Endothelial cell of hepatic sinusoid (primary cell): ENCODE measurements around the gene MGMT.

ENCODE experiments used
- in situ Hi-C: cut with HindIII; loops from 2 replicates; pipeline ENCODE4 v1.10.0; 2017; ENCODE audit warnings: low sequenced_read_pairs

Gene MGMT

DNA sequence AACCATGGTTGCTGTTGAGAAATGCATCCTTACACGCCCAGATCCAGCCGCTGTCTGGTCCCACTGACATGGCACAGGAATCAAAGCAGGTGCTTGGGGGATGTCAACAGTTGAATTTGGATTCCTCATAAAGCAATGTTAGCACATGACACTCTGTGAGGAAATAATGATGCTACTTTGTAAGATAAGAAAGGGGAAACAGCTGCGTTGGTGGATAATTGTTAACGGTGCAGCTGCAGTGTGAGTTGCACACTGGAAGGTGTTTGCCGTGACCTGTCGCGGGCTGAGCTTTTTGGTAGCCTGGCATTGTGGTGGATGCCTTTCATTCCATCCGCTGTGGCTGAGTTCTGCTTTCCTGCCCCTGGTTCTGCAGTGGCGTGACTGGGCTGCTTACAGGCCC, 113.9 kb downstream of the MGMT start:
- in situ Hi-C loops = no loop called here

DNA sequence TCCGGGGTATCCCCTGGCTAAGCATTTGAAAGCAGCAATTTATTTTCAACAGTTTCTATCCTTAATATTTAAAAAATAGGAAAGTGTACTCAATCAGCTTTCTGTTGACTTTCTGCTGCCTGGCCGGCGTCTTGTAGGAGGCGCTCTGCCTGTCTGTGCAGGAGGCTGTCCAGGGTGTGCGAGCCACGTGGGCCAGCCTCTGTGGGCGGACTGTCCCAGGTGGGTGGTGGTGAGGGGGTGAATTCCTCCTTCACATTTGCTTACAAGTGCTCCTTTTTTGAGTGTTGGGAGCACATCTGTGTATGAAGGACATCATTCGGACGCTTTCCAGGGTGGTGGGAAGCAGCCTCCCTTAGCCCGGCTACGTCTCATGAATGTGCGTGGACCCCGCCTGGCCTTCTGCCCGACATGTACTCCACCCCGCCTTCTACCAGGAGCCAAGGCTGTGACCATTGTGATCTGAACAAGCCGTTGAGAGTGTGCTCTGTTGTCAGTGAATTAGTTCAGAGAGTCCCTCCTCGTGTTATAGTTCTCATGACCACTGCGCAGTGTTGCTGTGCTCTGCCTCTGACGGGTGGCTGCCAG, 114.9 kb downstream of the MGMT start:
- in situ Hi-C loops = no loop called here

DNA sequence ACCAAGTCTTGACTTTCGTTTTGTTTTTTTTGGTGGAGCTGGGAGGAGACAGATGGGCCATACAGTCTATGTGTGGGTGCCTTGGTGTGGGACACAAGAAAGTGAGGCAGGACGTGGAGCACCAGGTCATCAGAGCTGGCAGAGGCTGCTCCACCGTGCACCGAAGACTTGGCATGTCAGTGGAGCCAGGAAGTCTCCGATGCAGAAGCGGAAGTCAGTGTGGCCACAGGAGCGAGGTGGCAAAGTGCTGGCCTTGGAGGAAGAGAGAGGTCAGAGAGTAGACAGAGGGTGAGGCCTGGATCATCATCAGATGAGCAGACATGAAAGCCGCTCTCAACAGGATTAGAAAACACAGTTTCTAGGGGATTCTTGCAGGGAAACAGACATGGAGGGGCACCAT, 116.8 kb downstream of the MGMT start:
- in situ Hi-C loops = no loop called here

GRCh38 chr10:129586898-129587443, 119.9 kb downstream of the MGMT start:
- in situ Hi-C loops = no loop called here

GRCh38 chr10:129589546-129589945, 122.5 kb downstream of the MGMT start:
- in situ Hi-C loops = no loop called here

- in situ Hi-C loops = no loop called here
These were observed 126.9 kb downstream of the MGMT start for GRCh38 chr10:129593953-129594352.

DNA sequence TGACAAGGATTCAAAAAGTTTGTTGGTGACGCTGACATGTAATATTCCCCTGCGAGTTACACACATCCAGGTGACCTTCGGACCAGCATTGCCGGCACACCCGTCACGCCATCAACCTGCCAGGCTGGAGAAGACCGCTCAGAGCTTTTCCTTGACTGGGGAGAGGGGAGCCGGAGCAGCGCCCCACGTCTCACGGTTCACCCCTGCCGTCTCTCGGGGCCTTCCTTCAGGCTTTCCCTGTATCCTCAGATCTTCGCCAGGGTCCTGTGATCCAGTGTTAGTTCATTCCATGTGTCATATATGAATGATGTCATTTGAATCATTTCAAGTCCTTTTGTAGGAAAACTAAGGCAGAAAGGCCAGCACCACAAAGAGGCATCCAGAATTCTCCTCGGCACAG, 127.8 kb downstream of the MGMT start:
- in situ Hi-C loops = no loop called here

- in situ Hi-C loops = no loop called here
These were observed 131.4 kb downstream of the MGMT start for GRCh38 chr10:129598413-129598812.

- in situ Hi-C loops = no loop called here
These were observed 132.1 kb downstream of the MGMT start for GRCh38 chr10:129599160-129599559.

DNA sequence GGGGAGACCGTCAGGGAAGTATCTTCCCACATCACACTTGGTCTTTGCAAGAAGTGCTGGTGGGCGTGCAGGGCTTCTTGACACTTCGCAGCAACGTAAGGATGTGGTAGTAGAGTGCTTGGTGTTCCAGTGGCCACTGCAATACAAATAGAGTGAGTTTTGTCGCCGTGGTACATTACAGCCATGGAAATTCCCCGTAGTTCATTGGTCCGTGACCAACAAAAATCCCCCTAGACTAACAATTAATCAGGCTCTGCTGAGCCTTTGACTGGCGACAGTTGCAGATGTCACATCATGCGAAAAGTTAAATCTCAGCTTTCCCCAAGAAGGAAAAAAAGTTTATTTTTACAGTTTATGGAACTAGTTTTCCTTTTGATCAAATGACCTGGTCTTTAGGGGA, 134.7 kb downstream of the MGMT start:
- in situ Hi-C loops = no loop called here

DNA sequence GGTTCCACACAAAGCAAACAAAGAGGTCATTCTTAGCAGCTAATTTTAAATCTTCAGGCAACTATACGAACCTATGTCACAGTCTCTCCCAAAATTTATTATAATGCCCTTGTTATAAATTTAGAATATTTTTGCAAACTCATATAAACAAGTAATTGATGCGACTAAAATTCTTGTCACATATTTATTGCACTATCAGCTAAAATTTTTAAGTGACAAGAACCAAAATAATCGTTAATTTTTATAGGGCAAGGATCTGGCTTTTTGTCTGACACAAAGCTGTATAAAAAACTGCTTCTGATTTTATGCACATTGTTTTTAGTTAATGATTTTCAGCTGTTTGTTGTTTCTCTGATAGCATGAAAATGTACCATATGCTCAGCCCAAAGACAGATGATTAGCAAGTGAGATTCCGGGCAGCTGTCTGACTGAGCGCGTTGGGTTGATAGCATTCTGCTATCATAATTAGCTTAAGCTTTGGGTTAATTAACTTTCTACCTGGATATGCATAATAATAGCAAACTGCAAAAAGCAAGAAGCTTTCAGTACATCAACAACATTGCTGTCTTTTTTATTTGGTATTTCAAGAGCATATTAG, 136.0 kb downstream of the MGMT start:
- in situ Hi-C loops = no loop called here

DNA sequence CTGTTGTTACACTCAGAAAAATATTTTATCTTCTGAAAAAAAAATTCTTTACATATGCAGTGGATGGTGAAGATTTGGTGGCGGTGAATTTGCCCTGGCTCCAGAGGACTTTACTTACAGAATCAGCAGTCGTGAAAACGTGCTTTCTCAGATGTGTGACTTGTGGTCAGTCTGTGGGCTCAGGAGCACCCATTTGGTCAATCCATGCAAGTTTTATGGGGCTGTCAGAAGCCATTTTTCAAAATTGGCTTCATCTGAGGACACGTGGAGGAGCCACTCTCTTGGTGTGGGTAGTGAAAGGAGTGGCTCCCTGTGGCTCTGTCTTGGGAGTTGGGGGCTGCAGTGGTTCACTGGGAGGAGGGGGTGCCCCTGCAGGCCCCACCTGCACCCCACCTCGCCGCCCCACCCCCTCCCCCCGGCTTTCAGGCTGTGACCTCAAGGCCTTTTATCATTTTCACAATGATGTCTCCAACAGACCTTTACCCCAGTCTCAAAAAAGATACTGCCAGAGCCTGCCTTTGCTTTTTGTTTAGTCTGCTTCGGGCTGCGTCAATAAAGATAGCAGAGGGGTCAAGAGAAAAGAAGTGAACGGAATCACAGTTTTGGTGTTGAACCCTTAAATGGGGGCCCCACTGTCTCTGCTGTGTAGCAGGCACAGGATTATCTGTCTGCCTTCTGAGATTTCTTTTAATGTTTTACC, 137.4 kb downstream of the MGMT start:
- in situ Hi-C loops = no loop called here

- in situ Hi-C loops = no loop called here
These were observed 138.4 kb downstream of the MGMT start for GRCh38 chr10:129605266-129605985.

DNA sequence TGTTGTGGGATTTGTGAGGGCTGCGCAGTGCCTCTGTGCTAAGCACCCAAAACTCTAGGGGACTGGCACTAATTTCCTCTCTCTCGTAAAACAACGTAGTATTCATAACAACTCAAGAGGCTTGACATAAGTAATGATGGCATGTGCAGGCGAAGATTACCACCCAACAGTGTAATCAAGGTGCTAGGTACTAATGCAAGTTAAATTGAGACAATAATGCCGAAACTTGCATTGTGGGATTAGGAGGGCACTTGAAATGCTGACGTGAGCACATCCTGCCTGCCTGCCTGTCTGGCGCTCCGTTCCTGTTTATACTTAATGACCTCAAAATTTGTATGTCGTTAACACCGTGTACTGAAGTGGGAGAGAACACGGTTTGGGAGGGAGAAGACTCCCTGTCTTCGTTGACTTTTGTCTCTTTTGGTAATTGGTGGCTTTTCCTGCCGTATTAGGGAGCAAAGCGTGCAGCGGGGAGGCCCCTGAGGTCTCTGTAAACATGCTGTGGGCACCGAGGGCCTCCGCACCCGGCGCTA, 139.0 kb downstream of the MGMT start:
- in situ Hi-C loops = no loop called here

DNA sequence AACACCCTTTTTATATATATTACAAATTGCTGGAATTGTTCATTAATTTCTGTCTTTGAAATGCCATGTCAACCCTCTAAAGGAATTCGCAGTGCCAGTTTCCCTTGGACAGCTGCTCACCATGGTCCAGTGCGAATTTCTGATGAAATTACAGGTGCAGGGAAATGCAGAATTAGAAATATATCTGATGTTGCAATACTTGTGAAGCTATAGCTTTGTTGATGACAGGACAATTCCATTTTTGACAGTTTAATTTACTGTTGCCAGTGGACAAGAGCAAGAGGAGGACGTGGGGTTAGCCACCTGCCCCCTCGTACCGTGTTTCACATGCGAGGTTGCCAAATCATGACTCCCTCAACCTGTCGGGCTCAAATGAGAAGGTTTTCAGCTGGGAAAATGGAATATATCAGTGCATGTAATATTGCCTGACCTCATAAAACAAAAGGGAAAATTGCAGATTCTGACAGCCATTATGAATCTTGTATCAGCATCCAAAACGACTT, 140.6 kb downstream of the MGMT start:
- in situ Hi-C loops = no loop called here

GRCh38 chr10:129608653-129609052, 141.6 kb downstream of the MGMT start:
- in situ Hi-C loops = no loop called here

- in situ Hi-C loops = no loop called here
These were observed 142.5 kb downstream of the MGMT start for GRCh38 chr10:129609551-129609950.

DNA sequence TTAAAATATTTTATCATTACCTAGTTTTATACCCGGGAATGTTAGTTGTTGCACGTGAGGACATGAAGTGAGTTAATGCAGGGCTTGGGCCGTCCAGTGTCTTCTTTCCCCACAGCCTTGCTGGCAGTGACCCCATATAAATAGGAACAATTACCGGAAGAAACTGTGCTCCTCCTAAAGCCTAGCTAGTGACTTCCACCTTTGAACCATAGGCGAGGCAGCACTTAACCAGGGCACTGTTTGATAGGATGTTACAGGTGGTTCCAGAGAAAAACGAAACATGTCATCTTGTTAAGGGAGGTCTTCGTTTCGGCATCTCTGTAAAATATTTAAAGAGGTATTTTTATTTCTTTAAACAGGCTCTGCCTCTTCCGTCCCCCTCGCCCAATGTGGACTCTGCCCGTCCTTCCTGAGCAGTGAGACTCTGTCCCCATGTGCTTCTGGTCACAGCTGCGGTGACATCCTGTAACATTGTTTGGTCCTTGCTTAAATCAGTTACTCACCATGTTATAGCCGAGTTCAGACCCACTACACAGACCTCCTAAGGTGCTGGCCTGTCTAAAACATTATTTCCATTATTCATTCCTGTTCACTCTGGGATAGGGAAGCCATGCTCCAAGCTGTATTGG, 145.6 kb downstream of the MGMT start:
- in situ Hi-C loops = no loop called here

DNA sequence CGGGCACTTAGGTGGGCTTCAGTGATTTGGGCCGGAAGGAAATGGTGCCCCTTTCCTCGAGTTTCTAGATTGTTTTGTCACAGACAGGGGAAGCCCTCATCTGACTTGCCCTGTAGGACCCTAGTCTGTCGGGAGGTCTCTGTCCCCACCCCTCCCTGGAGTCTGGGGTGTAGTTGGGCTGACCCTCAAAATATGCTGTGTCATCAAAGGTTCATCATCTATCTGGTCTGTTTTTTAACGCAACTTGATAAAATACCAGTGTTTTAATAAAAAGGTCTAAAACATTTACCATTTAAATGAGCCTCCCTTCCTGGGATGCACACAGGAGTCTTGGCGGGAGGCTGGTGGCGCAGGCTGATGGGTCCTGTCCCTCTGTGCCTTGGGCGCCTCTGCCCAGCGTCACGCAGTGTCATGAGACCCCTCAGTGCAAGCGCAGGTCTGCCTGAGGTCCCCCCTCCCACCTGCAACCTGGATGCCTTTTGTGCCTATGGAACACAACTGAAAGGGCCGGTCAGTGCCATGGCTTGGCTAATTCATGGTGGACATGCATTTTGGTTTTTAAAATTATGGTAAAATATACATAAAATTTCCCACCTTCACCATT, 146.4 kb downstream of the MGMT start:
- in situ Hi-C loops = no loop called here

DNA sequence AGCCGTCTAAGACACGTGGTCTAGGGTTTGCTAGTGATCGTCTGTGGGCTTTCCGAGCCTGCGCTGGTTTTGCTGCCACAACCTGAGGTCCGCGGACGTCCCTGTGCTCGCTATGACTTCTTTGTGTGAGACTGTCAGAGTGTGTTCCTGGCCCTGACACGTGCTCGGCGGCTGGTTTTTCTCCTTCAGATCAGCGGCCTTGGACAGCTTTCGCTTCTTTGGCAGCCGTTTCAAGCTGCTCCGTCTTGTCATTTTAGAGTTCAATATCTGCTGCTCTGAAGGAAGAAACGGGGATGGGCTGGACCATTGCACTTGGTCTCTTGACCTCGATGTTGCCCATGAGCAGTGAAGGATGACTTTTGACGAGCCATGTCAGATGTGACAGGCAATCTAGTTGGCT, 147.3 kb downstream of the MGMT start:
- in situ Hi-C loops = no loop called here
